Ovary (tissue), 3 donors: ENCODE data around the gene POLK.

Experiments
- CTCF ChIP-seq, 3 donors: fragments of 450-650 bp in 2 of 3; fragments of 200-600 bp in 1 of 3; IDR thresholded peaks; one replicate each; pipeline versions ENCODE4 v1.5.1 to v1.8.0; 2016 to 2022; ENCODE audit warnings: antibody characterized with exemption in 3 of 3, mild to moderate bottlenecking in 1 of 3
- POLR2A ChIP-seq: fragments of 450-650 bp; IDR thresholded peaks from one replicate; pipeline ENCODE4 v1.6.1; 2017; ENCODE audit warnings: antibody characterized with exemption, mild to moderate bottlenecking, moderate library complexity
- donor health status: DM: no; HTN: no; CAD: no.

- TF ChIP-seq CTCF (IDR thresholded peaks at IDR 0.05), result no peak
- no peak for TF ChIP-seq POLR2A
Measured at GRCh38 chr5:75558221-75558620, 46.5 kb downstream of the POLK start.
